Measurements from ENCODE around the gene CLTC.
"Not testable (repeated sequence)": the region's sequence is repeated elsewhere in the genome, so short reads cannot be mapped to it uniquely, and the experiment has no call there.

DNA sequence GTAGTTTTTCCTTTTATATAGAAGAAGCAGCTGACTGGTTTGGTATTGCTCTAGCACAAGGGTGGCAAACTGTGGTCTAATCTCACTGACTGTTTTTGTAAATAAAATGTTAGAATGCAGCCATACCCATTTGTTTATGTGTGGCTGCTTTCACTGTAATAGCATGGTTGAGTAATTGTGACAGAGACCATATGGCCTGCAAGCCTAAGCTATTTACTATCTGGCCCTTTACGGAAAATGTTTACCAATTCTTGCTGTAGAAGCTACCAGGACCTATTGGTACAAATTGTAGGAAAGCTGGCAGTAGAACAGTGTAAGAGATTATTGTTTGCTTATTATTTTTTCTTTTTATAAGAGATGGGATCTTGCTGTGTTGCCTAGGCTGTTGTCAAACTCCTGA lies 35.5 kb upstream of the CLTC start:
- not testable (repeated sequence) for TF ChIP-seq SMC3 (IDR thresholded peaks at IDR 0.05; ENCODE audit: low read depth, low read length); USF1 (IDR thresholded peaks at IDR 0.05; ENCODE audit: borderline replicate concordance, low read depth); CTCF (IDR thresholded peaks at IDR 0.05); POLR2AphosphoS5 (IDR thresholded peaks at IDR 0.05; ENCODE audit: low read depth, low read length); RAD21 (IDR thresholded peaks at IDR 0.05; ENCODE audit: low read length); NFIC (IDR thresholded peaks at IDR 0.05; ENCODE audit: borderline replicate concordance); FOSL2 (IDR thresholded peaks at IDR 0.05; ENCODE audit: borderline replicate concordance, low read depth); GABPA (IDR thresholded peaks at IDR 0.05; ENCODE audit: low read depth); EZH2phosphoT487 (IDR thresholded peaks at IDR 0.05; ENCODE audit: borderline replicate concordance, low read depth); YY1 (IDR thresholded peaks at IDR 0.05; ENCODE audit: low read depth); USF2 (IDR thresholded peaks at IDR 0.05; ENCODE audit: borderline replicate concordance, low read depth, low read length); EP300 (IDR thresholded peaks at IDR 0.05; ENCODE audit: borderline replicate concordance in 1 of 2, low read depth in 1 of 2, low read length in 1 of 2)

All from SK-N-SH (cell line).